NCI-H1694 treated with DMSO at 0.1 percent for 48 hours (cell line): ENCODE results near the gene MARCHF9.

ENCODE experiments used
- DNase-seq: peaks from one replicate; lab custom pipeline; 2025; lab: John Stamatoyannopoulos, UW

The MARCHF9 gene

GRCh38 chr12:57724003-57724935, 30.6 kb upstream of the MARCHF9 start:
- no peak for DNase-seq

- DNase-seq: no peak
Measured at GRCh38 chr12:57724936-57725740, 29.8 kb upstream of the MARCHF9 start.

- no peak for DNase-seq
Measured at GRCh38 chr12:57725851-57726150, 29.1 kb upstream of the MARCHF9 start.

GRCh38 chr12:57726151-57726883, 28.6 kb upstream of the MARCHF9 start:
- peak; percentile 78 for DNase-seq

GRCh38 chr12:57726884-57727757, 27.8 kb upstream of the MARCHF9 start:
- DNase-seq: peak; percentile 55

GRCh38 chr12:57727758-57728395, 27.0 kb upstream of the MARCHF9 start:
- DNase-seq: no peak

- DNase-seq: no peak
Measured at GRCh38 chr12:57729321-57729844, 25.5 kb upstream of the MARCHF9 start.

- DNase-seq: no peak
Measured at GRCh38 chr12:57730336-57731067, 24.4 kb upstream of the MARCHF9 start.

- no peak for DNase-seq
Measured at GRCh38 chr12:57731411-57732080, 23.4 kb upstream of the MARCHF9 start.

GRCh38 chr12:57732270-57732669, 22.6 kb upstream of the MARCHF9 start:
- DNase-seq: no peak

- DNase-seq: no peak
Measured at GRCh38 chr12:57732726-57733593, 21.9 kb upstream of the MARCHF9 start.

GRCh38 chr12:57733928-57734327, 21.0 kb upstream of the MARCHF9 start:
- no peak for DNase-seq

GRCh38 chr12:57734591-57734990, 20.3 kb upstream of the MARCHF9 start:
- DNase-seq: no peak

GRCh38 chr12:57735198-57735855, 19.6 kb upstream of the MARCHF9 start:
- DNase-seq: no peak

GRCh38 chr12:57735952-57736740, 18.8 kb upstream of the MARCHF9 start:
- no peak for DNase-seq

GRCh38 chr12:57736741-57737466, 18.0 kb upstream of the MARCHF9 start:
- no peak for DNase-seq
